Small intestine (tissue), 7 donors: ENCODE measurements around the gene SSC5D. TPM values are rescaled to one million over a fixed set of nuclear protein-coding genes. Genes with fewer than 3 reads are reported as not detected.

ENCODE experiments used
- DNase-seq, 2 donors: peaks; one replicate each; pipeline versions ENCODE4 v3.0.0 to v3.0.0-alpha.2; 2013
- FAIRE-seq: peaks from 2 replicates; lab custom pipeline; 2012; peaks lifted over from hg19 to GRCh38; lab: Jason Lieb, UNC
- H3K27ac ChIP-seq, 3 donors: one replicate each; pipeline ENCODE4 v1.5.1; 2013; ENCODE audit warnings: low read length in 2 of 3, mild to moderate bottlenecking in 2 of 3, control low read depth in 1 of 3, inconsistent platforms in 1 of 3, low read depth in 1 of 3, moderate library complexity in 1 of 3
- H3K27me3 ChIP-seq, 3 donors: one replicate each; pipeline ENCODE4 v1.6.1; 2013; ENCODE audit warnings: low read length in 3 of 3, inconsistent platforms in 1 of 3; ENCODE audit not compliant: control insufficient read depth in 3 of 3, insufficient read depth in 3 of 3
- H3K36me3 ChIP-seq, 3 donors: one replicate each; pipeline ENCODE4 v1.6.1; 2013; ENCODE audit warnings: low read length in 3 of 3, inconsistent platforms in 1 of 3, low read depth in 1 of 3, mild to moderate bottlenecking in 1 of 3, moderate library complexity in 1 of 3; ENCODE audit not compliant: control insufficient read depth in 3 of 3, insufficient read depth in 2 of 3
- H3K4me1 ChIP-seq, 3 donors: one replicate each; pipeline ENCODE4 v1.6.1; 2013; ENCODE audit warnings: low read length in 2 of 3, inconsistent platforms in 1 of 3, low read depth in 1 of 3, mild to moderate bottlenecking in 1 of 3, moderate library complexity in 1 of 3; ENCODE audit not compliant: control insufficient read depth in 3 of 3, insufficient read depth in 2 of 3
- H3K4me3 ChIP-seq, 3 donors: one replicate each; pipeline ENCODE4 v1.5.1; 2013; ENCODE audit warnings: low read length in 3 of 3, control low read depth in 1 of 3, inconsistent platforms in 1 of 3, low read depth in 1 of 3, mild to moderate bottlenecking in 1 of 3, moderate library complexity in 1 of 3
- H3K9me3 ChIP-seq, 2 donors: one replicate each; pipeline ENCODE4 v1.6.1; 2013; ENCODE audit warnings: low read depth in 1 of 2, low read length in 1 of 2; ENCODE audit not compliant: control insufficient read depth in 2 of 2, insufficient read depth in 1 of 2
- WGBS, 3 donors: extraction: QIAGEN DNeasy Blood & Tissue Kit; methylation state at CpG; one replicate each; pipeline ENCODE4 v1.1.7; 2013; 5-methylcytosine and 5-hydroxymethylcytosine counted together
- polyA plus RNA-seq, 4 donors: library from polyadenylated mRNA; stranded (reverse) in 3 of 4; unstranded in 1 of 4; fragments of 200-250 nt in 3 of 4; fragments of 120-200 nt in 1 of 4; gene quantifications; one replicate each; pipeline versions ENCODE4 v1.2.1 to v1.2.3, GENCODE V29; 2013
- donor health status: healthy with polysubstance abuse.
- donor health status: control.
- donor health status: control.
- donor health status: Bipolar disorder and iron deficiency.
- donor health status: healthy.

SSC5D gene
- polyA plus RNA-seq, 4 donors, result 0.49 to 2.2 (median 0.54) TPM; not detected in 1

- Histone ChIP-seq H3K36me3 (no peaks in the 10 kb centered on the region), H3K4me1 (no peaks in the 10 kb centered on the region), H3K27me3 (peaks cover 0 to 13% (median 0%) of the 10 kb centered on the region in 3 donors), H3K9me3 (no peaks in the 10 kb centered on the region), H3K4me3 (no peak overlapping the region), H3K27ac (no peak overlapping the region)
- no peak for FAIRE-seq
- WGBS, 3 donors, result 76 to 88% (median 87%) methylated on average over 13 of the region's 13 CpGs
- no peak for DNase-seq
Measured at GRCh38 chr19:55497763-55498162, 9.5 kb downstream of the SSC5D start.

- Histone ChIP-seq H3K4me3 (no peak overlapping the region), H3K9me3 (peaks cover 0 to 3% of the 10 kb centered on the region in 2 donors), H3K27ac (no peak overlapping the region), H3K4me1 (no peaks in the 10 kb centered on the region), H3K36me3 (no peaks in the 10 kb centered on the region), H3K27me3 (peaks cover 0 to 11% (median 0%) of the 10 kb centered on the region in 3 donors)
- FAIRE-seq, result no peak
- DNase-seq, result no peak
- 28 to 46% (median 35%) methylated on average over 2 of the region's 2 CpGs for WGBS, 3 donors
Measured at GRCh38 chr19:55498246-55498840, 10.1 kb downstream of the SSC5D start.

GRCh38 chr19:55500368-55500952, 12.2 kb downstream of the SSC5D start:
- H3K4me3 ChIP-seq, result no peak overlapping the region
- no peak for DNase-seq
- WGBS, 3 donors, result 92 to 94% (median 93%) methylated on average over 21 to 26 of the region's 26 CpGs
- peaks cover 0 to 4% (median 0%) of the 10 kb centered on the region in 3 donors for H3K27me3 ChIP-seq
- H3K36me3 ChIP-seq, result no peaks in the 10 kb centered on the region
- H3K27ac ChIP-seq, result no peak overlapping the region
- no peak for FAIRE-seq
- H3K9me3 ChIP-seq, result peaks cover 0 to 8% of the 10 kb centered on the region in 2 donors
- no peaks in the 10 kb centered on the region for H3K4me1 ChIP-seq

GRCh38 chr19:55502197-55502952, 14.1 kb downstream of the SSC5D start:
- peaks cover 0 to 8% of the 10 kb centered on the region in 2 donors for H3K9me3 ChIP-seq
- 72 to 84% (median 81%) methylated on average over 9 of the region's 9 CpGs for WGBS, 3 donors
- no peak for FAIRE-seq

DNA sequence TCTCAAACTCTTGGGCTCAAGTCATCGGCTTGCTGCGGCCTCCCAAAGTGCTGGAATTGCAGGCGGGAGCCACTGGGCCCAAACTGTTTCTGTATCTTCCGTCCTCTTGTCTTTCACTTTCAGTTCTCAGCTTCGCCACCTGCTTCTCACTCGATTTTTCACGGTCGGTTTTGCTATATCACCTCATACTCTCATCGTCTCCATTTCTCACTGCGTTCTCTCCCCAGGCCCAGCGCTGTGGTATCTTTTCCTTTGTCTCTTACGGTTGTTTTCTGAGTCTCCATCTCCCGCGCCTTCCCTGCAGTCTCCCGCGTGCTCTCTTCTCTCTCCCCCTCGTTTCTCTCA, 14.9 kb downstream of the SSC5D start:
- Histone ChIP-seq H3K4me3 (no peak overlapping the region), H3K4me1 (no peaks in the 10 kb centered on the region), H3K27ac (no peak overlapping the region), H3K9me3 (peaks cover 0 to 8% of the 10 kb centered on the region in 2 donors), H3K27me3 (peaks cover 0 to 8% (median 0%) of the 10 kb centered on the region in 3 donors), H3K36me3 (no peaks in the 10 kb centered on the region)
- WGBS, 3 donors, result 78 to 84% (median 80%) methylated on average over 17 of the region's 17 CpGs
- DNase-seq (no peak), FAIRE-seq (no peak)

More at GRCh38 chr19:55502197-55502952, 14.1 kb downstream of the SSC5D start:
- no peaks in the 10 kb centered on the region for H3K36me3 ChIP-seq
- peaks cover 0 to 8% (median 0%) of the 10 kb centered on the region in 3 donors for H3K27me3 ChIP-seq
- H3K27ac ChIP-seq, result no peak overlapping the region
- no peak overlapping the region for H3K4me3 ChIP-seq
- H3K4me1 ChIP-seq, result no peaks in the 10 kb centered on the region
- no peak for DNase-seq

DNA sequence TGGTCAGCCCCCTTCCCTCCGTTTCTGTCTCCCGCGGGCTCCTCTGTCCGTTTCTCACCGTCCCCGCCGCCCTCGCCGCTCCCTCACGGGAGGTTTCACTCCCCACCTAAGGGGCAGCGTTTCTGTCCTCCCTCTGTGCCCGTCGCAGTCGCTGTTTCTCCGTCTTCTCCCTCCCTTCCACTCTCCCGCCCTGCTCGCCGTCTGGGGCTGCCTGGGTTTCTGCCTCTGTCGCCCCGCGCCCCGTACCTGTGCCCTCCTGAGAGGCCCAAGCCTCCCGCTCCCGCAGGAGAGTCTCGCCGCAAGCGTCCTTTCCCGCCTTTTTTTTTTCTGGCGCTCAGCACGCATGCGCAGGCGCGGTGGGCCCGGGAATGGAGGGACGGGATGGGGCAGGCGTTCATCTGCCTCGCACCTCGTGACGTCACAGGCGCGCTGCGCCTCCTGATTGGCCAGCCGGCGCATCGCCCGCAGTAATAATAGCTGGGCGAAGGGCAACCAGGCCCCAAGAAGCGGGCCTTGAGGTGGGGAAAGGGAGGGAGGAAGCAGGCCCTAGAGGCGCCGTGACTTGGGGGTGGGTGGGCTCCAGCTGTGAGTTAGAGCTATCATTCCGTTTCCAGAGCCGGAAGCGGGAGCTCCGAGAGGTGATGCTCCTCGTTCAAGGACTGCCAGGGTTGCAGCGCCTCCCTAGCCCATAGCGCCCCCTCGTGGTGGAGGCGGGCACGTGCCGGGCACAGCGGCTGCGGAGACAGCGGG, 15.4 kb downstream of the SSC5D start:
- FAIRE-seq (no peak), DNase-seq (peak; percentile 88 to 96)
- Histone ChIP-seq H3K4me3 (peak overlapping the region in 2 of 3 donors; percentile 33 to 39), H3K9me3 (peaks cover 0 to 8% of the 10 kb centered on the region in 2 donors), H3K4me1 (no peaks in the 10 kb centered on the region), H3K27ac (peak overlapping the region in 2 of 3 donors; percentile 50 to 84), H3K27me3 (peaks cover 0 to 10% (median 0%) of the 10 kb centered on the region in 3 donors), H3K36me3 (no peaks in the 10 kb centered on the region)
- 12 to 19% (median 17%) methylated on average over 62 to 64 of the region's 64 CpGs for WGBS, 3 donors

DNA sequence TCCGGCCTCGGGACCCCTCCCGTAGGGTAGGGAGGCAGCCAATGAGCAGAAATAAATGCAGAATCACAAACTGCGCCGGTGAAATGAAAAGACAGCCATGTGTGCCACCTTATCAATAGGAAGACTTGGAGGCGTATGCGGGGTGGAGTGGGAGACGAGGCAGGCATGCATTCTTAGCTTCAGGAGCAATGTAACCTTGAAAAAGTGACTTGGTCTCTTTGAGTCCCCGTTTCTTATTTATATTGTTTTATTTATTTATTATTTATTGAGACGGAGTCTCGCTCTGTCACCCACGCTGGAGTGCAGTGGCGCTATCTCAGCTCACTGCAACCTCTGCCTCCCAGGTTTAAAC, 16.0 kb downstream of the SSC5D start:
- peak overlapping the region in 1 of 3 donors; percentile 39 for H3K4me3 ChIP-seq
- 24 to 29% (median 25%) methylated on average over 13 of the region's 13 CpGs for WGBS, 3 donors
- no peaks in the 10 kb centered on the region for H3K4me1 ChIP-seq
- DNase-seq (no peak), FAIRE-seq (no peak)
- no peak overlapping the region for H3K27ac ChIP-seq
- peaks cover 0 to 8% of the 10 kb centered on the region in 2 donors for H3K9me3 ChIP-seq
- H3K27me3 ChIP-seq, result peaks cover 0 to 10% (median 0%) of the 10 kb centered on the region in 3 donors
- H3K36me3 ChIP-seq, result no peaks in the 10 kb centered on the region

DNA sequence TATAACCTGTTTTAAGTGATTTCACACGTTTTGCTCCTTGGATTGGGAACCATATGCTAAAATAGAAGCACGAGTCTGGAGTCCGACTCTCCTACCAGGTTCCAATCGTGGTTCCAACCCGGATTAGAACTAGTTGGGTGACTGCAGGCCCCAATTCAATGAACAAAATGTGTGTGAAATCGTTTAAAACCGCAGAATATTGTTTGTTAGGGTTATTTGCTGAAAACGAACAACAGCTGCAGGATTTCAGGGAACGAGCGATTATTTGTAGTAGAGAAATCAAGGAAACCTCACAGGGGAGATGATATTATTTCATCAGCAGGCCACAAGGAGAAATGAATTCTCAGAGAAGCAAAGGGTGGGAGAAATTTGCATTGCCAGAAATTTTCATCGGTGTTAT, 16.7 kb downstream of the SSC5D start:
- FAIRE-seq (no peak), DNase-seq (no peak)
- Histone ChIP-seq H3K27me3 (peaks cover 0 to 10% (median 0%) of the 10 kb centered on the region in 3 donors), H3K27ac (no peak overlapping the region), H3K36me3 (no peaks in the 10 kb centered on the region), H3K4me3 (no peak overlapping the region), H3K4me1 (no peaks in the 10 kb centered on the region), H3K9me3 (peaks cover 0 to 8% of the 10 kb centered on the region in 2 donors)
- WGBS, 3 donors, result 82 to 85% (median 84%) methylated on average over 11 of the region's 11 CpGs
